Iris pigment epithelial cell (primary cell): Measurements from ENCODE around the gene MRPS12.
"Not testable (repeated sequence)": the region's sequence is repeated elsewhere in the genome, so short reads cannot be mapped to it uniquely, and the experiment has no call there.

Source experiments
- DNase-seq: peaks from one replicate; pipeline ENCODE4 v3.0.0-alpha.2; 2011; ENCODE audit warnings: low read depth

MRPS12 gene

DNA sequence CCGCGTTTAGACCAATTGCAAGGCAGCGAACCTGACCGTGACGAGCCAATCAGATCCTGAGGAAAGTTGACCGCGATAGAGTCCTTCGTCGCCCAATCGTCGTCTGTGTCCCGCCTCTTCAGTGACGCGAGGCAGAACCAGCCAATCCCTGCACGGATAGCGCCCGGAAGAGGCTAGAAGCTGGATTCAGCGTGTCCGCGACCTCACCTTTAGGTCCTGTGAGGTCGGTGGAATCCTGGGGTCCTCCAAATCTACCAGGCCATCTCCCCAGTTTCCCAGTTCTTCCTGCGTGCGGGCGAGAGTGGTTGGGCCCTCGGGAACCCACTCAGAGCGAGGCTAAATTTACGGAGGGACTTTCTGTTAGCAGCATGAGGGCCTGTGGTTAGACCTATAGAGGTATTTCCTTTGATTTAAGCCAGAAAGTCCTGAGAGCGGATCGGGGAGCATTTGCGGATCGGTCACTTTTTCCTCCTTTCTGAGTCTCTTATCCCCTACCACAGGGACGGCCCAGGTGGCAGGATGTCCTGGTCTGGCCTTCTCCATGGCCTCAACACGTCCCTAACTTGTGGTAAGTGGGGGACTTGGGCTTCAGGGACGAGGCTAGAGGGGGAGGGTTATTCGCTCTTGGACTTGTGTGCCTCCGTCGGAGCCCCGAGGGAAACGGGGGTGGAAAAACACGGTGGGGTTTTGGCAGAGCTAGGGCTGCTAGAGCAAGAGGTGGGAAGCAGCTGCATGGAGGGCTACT lies at the start of gene MRPS12:
MRPS12 (plus strand) TSS at position 169 of the 745 bp plus-strand sequence; CDS start at position 520, 351 bp downstream.
- DNase-seq, result peak; percentile 99

DNA sequence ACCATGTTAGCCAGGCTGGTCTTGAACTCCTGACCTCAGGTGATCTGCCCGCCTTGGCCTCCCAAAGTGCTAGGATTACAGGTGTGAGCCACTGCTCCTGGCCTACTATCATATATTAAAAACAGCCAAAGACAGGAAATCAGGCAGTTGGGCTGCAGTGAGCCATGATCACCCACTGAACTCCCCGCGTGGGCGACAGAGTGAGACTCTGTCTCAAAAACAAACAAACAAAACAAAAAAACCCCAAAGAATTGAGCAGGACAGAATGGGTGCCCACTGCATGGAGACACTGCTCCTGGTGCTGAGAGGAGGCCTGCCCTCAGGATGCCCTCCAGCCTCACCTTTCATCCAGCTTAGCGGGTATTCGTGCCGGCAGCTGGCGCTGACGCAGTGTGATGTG lies 47.5 kb upstream of the MRPS12 start:
- DNase-seq, result no peak

DNA sequence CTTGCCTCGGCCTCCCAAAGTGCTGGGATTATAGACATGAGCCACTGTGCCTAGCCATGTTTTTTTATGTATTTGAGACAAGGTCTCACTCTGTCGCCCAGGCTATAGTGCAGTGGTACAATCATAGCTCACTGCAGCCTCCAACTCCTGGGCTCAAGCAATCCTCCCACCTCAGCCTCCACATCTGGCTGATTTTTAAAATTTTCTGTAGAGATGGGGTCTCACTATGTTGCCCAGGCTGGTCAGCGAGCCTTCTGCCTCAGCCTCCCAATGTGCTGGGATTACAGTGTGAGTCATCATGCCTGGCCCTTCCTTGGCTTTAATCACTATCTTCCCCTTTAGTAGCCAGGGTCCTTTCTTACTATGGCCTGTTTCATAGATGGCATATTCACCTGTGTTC lies 46.1 kb upstream of the MRPS12 start:
- DNase-seq, result not testable (repeated sequence)

DNA sequence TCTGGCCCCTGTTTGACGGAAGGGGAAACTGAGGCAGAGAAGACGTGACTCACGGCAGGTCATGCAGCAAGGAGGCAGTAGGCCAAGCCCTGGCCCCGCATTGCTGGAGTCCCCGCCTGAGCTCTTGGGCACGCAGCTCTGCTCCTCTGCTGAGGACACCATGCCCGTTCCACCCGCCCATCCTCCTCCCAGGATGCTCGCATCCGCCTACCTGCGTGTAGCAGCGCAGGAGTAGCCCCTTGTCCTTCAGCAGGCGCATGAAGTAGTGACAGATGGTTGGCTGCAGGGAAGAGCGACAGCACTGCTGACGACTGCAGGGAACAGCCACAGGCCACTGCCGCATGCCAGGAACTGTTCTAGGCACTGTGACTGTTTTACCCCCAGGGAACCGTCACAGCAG lies 41.9 kb upstream of the MRPS12 start:
- DNase-seq, result no peak

DNA sequence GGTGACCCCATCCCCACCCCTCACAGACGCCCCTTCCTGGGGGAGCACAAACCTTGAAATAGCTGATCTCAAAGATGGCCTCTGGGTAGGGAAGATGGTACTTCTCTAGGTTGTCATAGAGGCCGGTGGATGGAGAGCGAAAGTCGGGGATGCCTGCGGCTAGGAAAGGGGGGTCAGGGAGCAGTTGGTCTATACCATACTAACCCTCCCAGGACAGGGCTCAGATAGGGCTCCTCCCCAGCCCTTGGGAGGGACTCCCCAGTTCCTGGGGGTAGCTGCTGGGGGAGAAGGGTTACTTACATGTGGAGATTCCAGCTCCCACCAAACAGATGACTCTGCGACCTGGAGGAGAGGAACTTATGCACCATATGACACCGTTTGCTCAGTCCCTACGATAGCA lies 40.9 kb upstream of the MRPS12 start:
- no peak for DNase-seq

DNA sequence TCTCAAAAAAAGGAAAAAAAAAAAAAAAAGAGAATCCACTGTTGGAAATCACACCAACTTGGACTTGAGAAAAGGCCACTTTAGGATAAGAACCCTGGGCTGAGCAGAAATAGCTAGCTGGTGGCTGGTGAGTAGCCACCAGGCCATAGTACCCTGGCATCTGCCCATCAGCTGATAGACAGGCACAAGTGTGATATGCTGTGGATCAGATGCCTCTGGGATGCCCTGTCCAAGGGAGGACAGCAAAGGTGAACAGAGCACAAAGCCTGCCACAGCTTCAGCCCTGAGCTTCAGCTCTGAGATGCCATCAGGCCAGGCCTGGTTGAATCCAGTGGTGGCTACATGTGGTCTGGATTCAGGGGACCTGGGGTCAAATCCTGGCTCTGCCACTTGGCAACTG lies 40.1 kb upstream of the MRPS12 start:
- DNase-seq, result no peak

DNA sequence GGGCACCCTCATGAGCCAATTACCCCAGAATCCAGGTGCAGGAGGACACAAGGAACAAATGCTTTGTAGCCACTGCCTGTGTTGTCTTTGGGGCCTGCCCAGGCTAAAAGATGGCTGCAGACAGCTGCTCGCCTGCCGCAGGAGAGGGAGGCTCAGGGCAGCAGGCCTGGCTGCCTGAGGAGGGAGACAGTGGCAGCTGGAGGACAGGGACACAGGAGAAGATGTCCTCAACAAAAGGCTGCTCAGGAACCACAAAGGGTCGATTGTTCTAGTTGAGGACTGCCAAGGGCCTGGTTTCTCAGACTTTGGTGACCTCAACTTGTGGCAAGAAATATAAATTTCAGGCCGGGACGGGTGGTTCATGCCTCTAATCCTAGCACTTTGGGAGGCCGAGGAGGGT lies 39.0 kb upstream of the MRPS12 start:
- DNase-seq, result no peak

DNA sequence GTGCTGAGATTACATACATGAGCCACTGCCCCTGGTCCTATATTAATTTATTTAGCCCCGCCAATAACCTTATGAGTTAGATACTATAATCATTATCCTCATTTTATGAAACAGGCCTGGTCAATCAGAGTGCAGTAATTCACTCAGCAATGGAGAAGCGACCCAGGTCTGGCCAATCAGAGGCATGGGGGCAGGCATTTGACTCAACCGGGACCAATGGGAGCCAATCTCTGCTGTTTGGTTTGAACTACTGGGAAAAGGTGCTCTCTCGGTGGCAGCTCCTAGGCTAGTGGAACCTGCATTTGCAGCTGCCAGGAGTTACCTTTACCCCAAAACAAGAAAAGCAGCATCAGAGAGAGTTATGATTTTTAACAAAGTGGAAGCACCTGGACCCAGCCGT lies 37.9 kb upstream of the MRPS12 start:
- DNase-seq, result no peak

DNA sequence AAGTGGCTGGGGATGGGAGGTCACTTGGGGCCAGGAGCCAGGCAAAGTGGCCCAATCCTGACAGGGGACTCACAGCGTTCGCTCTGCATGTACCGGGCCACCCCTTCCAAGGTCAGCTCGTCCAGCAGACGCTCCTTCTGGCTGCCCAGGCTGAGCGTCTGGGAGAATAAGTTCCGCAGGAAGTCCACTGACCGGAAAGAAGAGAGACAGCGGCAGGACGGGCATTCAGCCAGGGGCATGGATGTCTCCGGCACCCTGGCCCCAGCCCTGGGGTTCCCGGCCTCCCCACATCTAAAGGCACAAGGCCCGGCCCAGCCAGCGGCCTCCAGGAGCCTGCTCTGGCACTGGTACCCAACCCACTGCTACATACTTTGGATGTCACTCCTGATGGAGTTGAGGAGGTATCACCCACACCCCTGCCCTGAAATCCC lies 37.4 kb upstream of the MRPS12 start:
- DNase-seq, result no peak

DNA sequence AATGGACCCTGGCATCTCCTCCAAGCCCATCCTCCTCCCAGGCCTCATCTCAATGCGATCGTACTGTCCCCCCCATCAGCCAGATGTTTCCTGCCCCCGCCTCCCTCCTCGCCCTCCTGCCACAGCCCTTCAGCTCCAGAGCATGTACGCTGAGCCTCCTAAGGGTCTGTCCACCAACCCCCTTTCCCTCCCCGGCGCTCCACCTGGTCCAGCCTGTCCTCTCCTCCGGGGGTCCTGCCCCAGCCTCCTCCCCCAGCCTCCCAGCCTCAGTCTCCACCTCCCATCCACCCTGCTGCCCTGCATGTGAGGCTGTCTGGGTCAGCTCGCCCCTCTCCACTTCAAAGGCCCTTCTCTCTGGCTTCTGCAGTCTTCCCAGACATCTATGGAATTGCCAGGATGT lies 35.8 kb upstream of the MRPS12 start:
- no peak for DNase-seq

DNA sequence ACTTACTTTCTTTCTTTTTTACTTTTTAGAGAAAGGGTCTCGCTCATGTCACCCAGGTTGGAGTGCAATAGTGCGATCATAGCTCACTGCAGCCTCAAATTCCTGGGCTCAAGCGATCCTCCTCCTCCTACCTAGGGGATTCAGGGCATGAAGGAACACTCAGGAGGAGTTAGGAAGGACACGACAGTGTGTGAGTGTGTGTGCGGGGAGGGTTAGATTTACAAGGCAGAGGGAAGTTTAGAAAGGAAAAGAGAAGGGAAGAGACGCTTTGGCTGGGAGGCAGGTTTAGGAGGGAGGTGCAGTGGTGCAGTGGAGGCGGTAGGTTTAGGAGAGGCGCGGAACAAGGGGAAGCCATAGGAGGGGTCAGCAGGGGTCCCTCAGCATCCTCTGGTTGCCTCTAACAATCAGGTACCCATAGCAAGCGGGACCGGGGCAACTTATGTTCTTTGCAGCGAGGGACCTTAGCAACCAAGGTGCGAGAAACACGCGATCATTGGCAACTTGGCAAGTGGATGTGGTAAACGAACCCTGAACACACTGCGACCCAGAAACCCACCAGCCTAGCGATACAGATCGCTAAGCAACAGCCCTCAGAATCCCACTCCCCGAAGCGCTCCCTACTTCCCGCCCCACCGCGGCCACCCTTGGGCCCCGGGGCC lies 31.8 kb upstream of the MRPS12 start:
- DNase-seq, result no peak

DNA sequence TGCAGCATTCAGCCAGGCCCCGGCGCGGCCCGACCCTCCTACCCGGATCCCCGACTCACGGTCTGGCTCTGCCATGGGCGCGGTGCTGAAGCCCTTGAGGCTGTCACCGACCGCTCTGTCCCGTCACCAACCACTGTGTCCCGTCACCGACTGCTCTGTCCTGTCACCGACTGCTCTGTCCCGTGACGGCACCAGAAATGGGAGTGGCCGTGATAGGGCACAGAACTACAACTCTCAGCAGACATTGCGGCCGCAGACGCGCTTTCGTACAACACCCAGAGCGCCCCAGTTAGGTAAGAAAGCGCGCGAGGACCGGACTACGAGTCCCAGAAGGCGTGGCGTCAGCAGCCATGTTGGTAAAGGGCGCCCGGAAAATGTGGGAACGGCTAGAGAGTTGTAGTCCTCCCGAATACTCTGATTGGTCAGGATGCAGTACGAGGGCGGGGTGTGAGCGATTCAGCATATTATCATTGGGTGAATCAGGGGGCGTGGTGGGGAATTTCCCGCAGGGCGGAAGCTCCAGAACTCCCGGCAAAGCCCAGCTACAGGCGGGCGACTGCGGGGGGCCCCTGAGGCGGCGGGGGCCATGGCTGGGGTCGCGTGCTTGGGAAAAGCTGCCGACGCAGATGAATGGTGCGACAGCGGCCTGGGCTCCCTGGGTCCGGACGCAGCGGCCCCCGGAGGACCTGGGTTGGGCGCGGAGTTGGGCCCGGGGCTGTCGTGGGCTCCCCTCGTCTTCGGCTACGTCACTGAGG lies 31.1 kb upstream of the MRPS12 start, which contains the start of the genes NFKBIB and SIRT2:
NFKBIB (plus strand) TSS at position 523 of the 755 bp plus-strand sequence; CDS start at position 587, 64 bp downstream.
SIRT2 (minus strand) TSS at position 172 of the 755 bp plus-strand sequence; CDS start at position 75, 97 bp downstream.
- DNase-seq, result peak; percentile 100

DNA sequence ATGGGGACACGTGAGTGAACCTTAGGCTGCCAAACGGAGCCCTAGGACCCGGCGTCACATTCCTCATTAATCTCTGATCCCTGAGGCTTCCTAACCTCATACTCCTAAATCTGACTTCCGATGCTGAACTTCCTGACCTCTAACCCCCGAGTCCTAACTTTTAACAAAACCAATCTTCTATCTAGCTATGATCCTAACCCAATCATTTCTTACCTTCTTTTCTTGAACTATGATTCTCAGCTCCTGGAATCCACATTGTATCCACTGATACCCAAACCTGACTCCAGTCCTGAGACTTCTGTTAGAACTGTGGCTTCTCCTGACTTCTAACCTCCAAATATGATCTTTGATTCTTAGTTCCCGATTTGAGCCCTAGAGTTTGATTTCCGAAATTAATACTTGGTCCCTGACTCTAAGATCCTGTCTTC lies 30.5 kb upstream of the MRPS12 start:
- DNase-seq, result no peak

DNA sequence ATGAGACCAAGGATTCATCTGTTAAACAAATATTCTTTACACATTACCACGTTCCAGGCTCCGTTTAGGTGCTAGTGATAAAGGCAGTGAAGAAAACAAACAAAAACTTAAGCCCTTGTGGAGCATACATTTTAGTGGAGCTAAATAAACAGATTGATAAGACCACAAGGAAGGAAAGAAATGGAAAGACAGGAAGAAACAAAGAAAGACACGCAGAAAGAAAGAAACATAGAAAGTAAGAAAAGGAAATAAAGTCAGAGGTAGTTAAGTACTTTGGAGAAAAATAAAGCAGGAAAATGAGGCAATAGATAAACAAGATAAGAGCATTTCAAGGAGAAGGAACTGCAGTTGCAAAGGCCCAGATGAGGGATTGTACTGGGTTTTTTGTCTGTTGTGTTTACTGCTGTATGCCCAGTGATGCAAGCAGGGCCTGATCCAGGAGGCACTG lies 30.0 kb upstream of the MRPS12 start:
- peak; percentile 10 for DNase-seq

DNA sequence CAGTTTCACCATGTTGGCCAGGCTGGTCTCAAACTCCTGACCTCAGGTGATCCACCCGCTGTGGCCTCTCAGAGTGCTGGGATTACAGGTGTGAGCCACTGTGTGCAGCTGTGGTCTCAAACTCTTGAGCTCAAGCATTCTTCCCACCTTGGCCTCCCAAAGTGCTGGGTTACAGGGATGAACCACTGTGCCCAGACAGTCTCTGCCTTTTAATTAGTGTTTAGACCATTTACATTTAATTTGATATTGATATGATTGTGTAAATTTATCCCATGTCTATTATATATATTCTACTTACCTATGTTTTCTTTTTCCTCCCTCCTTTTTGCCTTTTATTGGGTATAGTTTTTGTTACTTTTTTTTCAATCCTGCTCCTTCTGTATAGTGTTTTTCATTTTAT lies 29.1 kb upstream of the MRPS12 start:
- DNase-seq, result no peak

DNA sequence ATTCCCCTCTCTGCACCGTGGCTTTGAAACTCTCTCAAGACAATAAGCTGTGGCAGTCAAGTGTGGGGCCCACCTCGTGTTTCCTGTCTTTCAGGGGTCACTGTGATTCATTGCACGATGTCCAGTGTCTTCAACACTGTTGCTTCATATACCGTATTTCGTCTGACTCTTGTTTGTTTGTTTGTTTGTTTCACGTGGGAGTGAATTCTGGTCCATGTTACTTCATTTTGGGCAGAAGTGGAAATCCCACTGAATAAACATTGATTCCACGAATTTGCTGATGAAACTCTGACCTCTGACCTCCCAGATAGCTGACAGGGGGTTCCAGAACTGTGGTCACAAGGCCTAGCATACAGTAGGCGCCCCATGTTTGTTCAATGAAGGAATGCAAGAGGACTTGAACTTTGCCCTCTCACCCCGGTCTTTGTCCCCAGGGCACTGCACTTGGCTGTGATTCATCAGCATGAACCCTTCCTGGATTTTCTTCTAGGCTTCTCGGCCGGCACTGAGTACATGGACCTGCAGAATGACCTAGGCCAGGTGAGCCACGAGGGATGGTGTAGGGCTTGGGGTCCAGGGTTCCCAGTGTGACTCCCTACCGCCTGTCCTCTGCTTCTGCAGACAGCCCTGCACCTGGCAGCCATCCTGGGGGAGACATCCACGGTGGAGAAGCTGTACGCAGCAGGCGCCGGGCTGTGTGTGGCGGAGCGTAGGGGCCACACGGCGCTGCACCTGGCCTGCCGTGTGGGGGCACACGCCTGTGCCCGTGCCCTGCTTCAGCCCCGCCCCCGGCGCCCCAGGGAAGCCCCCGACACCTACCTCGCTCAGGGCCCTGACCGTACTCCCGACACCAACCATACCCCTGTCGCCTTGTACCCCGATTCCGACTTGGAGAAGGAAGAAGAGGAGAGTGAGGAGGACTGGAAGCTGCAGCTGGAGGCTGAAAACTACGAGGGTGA lies 25.9 kb upstream of the MRPS12 start:
- DNase-seq, result no peak

DNA sequence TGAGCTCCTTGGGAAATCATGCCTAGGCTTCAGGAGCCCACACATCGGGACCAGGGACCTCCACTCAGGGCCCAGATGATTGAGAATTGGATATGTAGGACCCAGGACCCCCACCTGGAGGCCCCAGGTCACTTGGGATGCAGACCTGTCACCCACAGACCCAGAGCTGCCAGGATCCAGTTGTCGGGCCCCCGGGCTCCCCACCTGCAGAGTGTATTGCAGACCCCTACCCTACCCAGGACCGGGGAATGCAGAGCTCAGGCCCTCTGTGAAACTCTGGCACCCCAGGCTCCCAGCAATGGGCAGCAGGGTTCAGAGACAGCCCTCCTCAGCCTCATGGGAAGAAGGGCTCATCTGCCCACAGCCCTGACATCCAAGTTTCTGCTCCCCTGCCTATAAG lies 25.1 kb upstream of the MRPS12 start:
- no peak for DNase-seq

DNA sequence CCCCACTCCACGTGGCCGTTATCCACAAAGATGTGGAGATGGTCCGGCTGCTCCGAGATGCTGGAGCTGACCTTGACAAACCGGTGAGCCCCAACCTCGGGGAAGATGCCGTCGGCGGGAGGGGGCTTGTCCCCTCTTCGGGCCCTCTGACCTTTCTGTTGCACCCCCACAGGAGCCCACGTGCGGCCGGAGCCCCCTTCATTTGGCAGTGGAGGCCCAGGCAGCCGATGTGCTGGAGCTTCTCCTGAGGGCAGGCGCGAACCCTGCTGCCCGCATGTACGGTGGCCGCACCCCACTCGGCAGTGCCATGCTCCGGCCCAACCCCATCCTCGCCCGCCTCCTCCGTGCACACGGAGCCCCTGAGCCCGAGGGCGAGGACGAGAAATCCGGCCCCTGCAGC lies 23.5 kb upstream of the MRPS12 start:
- DNase-seq, result no peak

DNA sequence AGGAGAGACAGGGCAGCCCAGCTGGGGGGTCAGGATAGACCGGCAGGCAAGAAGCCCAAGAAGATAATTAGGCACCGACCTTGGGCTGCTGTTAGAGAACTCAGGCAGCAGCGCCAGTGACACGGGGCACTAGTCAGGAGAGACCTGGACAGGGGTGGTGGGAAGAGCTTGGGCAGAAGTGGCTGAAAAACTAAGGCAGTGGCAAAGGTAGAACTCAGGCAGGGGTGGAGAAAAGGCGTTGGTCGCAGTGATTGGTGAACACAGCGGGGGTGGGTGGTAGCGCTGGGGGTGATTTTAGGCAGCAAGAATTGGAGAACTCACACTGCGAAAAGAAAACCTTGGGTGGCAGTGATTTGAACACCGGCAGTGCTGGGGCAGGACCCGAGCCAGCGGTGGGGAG lies 23.1 kb upstream of the MRPS12 start:
- no peak for DNase-seq

DNA sequence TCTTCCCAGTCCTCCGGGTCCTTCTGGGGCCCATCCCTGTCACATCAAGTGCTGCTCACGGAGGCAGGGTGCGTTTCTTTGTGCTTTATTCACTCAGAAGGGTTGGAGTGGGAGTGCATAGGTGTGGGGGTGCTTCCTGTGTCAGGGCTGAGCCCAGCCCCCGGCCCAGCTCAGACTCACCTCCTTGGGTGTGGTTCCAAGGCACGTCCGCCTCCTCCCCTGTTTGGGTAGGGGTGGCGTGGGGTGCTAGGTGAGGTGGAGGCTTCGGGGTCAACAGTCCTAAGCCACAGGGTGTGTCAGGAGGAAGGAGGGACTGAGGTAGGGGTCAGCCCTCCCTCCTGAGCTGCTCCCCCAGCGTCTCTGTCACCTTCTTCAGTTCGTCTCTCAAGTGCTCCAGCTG lies 21.8 kb upstream of the MRPS12 start:
- no peak for DNase-seq

DNA sequence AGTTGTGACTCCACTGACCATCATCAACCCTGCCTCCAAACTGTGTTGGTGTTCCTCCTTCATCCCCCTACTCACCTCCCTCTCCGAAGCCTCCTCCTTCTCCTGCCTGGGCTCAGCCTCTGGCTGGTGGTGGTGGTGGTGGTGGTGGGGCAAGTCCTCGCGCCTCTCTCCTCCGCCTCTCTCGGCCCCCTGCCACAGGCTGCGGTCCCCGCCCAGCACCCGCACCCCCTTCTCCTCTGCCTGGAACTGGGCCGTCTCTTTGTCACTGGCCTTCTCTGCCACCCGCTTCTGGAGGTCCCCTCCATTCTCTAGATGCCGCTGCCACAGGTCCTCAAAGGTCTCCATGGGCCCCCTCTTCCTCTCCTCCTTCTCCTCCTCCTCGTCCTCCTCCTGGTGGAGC lies 20.3 kb upstream of the MRPS12 start:
- no peak for DNase-seq
